Measurements from ENCODE around the gene SYNE1.

Gene SYNE1

DNA sequence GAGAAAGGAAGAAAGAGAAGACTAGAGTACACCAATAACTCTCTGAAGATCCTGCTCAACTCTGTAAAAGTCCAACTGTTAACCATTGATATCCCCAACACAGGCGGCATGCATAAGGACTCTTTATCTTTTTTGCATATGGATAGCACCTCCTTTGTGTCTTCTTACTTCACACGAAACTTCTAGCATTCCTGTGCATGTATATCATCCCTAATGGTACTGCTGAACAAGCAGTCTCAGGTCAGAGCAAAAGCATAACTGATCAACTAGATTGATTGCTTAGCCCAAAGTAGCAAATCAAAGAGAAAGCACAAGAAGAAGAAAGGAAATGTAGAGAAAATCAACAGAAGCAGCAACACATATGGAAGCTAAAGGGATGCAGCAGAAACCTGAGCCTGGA is 234.4 kb downstream of the SYNE1 start:
- TF ChIP-seq GATA2 (IDR thresholded peaks at IDR 0.05; ENCODE audit: low read depth, low read length): no peak
- no peak for TF ChIP-seq GATA3 (IDR thresholded peaks at IDR 0.05; ENCODE audit: low read depth, low read length)

DNA sequence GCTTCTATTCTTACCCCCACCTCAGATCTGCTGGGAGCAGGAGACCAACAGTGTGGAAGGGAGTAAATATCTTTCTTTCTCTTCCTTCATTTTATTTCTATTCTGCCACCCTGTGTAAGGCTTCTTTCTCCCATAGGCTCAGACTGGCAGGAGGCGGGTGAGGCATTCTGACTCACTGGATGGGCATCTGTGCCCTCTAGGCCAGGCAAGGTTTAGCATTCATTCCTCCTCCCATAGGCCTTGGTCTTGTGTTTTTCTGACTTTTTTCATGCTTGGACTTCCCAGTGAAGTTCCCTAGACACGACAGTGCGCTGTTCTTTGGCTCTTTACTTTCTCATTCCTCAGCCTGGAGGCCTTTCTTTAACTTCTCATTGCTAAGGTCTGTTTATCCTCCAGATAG is 235.2 kb downstream of the SYNE1 start:
- TF ChIP-seq GATA2 (IDR thresholded peaks at IDR 0.05; ENCODE audit: low read depth, low read length) (no peak), GATA3 (IDR thresholded peaks at IDR 0.05; ENCODE audit: low read depth, low read length) (no peak)

DNA sequence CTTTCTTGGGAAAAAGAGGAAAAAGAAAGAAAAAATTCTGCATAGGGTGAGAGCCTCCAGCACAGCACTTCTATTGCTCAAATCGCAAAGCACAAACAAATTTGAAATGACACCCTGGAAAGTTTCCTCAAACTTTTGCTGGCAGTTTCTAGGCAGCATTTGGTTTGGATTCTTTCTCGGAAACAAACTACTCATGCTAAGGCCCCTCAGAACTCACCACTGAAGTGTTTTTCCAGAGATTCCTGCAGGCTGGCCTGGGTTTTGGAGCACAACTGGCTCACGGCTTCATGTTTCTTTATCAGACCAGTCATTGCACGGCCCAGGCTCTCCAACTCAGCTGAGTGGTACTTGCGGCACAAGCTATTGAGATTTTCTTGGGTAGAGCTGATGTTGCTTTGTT is 237.8 kb downstream of the SYNE1 start:
- TF ChIP-seq GATA3 (IDR thresholded peaks at IDR 0.05; ENCODE audit: low read depth, low read length) (no peak), GATA2 (IDR thresholded peaks at IDR 0.05; ENCODE audit: low read depth, low read length) (no peak)

DNA sequence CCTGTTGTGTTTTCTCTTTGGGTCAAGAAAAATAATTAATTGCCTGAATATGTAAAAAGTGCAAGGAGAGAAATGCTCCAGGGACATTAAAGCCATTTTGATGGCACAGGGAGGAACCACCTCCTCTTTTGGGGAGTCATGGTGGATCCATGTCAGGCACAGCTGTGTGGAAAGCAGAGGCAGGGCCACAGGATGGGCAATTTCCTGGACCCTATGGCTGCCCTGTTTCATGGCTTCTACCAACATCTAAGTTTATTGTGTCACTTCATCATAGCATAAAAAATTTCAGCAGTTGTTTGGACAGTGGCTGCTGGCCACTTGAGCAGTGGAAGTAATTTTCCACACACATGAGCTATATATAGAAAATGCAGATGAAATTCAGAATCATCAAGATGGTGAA is 238.2 kb downstream of the SYNE1 start:
- TF ChIP-seq GATA3 (IDR thresholded peaks at IDR 0.05; ENCODE audit: low read depth, low read length): no peak
- no peak for TF ChIP-seq GATA2 (IDR thresholded peaks at IDR 0.05; ENCODE audit: low read depth, low read length)

DNA sequence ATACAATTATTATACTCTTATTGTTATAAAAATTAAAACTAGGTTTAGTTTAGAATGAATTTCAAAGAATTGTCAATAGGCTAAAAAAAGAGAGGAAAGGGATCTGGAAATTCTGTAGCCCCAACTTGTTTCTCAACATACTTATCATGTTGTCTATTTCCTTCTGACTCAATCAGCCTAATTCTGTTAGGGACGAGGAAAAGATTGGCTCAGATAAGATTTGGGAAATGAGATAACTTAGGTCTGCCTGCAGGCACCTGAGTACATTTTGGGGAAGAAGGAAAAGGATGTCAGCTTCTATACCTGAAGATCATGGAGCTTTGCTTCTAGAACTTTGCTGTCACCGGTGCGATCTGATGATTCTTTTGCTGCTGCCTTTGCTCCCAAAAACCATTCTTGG is 238.8 kb downstream of the SYNE1 start:
- TF ChIP-seq GATA2 (IDR thresholded peaks at IDR 0.05; ENCODE audit: low read depth, low read length): no peak

DNA sequence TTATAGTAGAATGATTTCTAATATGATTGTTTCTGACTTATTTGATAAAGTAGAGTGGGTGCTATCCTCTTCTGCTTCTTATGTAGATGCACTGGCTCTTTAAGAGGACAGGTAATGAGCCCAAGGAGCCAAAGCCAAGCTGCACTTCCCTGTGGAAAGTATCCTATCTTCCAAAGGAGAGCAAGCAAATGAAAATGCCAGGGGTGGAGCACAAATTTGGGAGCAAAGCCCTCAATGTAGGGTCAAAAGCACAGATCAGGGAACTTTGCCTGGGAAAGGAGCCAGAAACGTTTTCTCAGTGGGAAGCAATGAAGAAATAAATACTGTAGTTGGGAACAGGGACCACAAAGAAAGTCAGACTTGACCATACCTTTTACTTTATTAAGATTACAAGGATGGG is 242.9 kb downstream of the SYNE1 start:
- TF ChIP-seq GATA2 (IDR thresholded peaks at IDR 0.05; ENCODE audit: low read depth, low read length) (no peak), GATA3 (IDR thresholded peaks at IDR 0.05; ENCODE audit: low read depth, low read length) (no peak)

DNA sequence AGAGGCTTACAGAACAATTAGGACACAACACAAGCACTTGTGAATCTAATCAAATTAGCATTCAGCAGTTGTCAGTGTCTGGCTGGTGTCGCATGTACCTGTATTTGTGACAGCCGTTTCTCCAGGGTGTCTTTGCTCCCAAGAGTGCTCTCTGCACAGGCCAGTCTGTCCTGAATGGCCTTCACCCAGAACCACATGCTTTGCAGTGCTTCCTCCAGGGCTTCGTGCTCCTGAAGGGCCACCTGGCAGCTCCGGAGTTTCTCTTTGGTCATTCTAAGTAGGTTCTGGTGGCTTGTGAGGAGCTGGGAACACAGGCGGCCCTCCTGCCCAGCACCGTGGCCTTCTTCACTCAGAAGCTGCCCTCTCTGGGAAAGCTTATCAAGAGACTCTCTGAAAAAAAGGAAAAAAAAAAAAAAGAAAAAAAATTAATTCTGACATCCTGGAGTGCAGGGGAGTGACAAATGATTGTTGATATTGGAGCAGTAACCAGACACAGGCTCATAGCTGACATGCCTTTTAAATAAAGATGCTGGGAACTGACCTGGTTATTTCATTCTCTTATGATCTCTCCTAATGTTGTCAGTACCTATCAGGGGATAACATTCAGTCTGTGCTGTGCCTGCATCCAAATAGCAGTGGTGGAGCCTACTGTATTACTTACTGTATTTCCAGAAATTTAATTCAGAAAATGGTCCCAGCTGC is 245.8 kb downstream of the SYNE1 start:
- TF ChIP-seq GATA2 (IDR thresholded peaks at IDR 0.05; ENCODE audit: low read depth, low read length) (no peak), GATA3 (IDR thresholded peaks at IDR 0.05; ENCODE audit: low read depth, low read length) (no peak)

DNA sequence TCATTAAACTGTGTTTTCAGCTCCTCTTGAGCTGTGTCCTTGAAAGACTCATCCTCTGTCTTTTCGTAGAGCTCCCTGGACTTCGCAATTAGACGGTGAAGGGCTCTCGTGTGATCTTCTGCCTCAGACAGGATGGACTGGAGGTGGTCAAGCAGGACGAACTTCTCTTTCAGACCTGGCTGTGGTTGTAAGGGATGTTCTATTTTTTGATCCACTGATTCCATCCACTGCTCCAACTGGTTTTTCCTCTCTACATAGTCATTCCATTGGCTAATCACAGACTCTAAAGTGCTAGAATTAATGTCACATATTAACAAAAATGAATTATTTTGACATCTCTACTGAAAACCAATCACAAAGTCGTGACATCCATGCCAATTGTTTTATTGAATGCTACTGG is 250.1 kb downstream of the SYNE1 start:
- no peak for TF ChIP-seq GATA2 (IDR thresholded peaks at IDR 0.05; ENCODE audit: low read depth, low read length)
- TF ChIP-seq GATA3 (IDR thresholded peaks at IDR 0.05; ENCODE audit: low read depth, low read length): no peak

DNA sequence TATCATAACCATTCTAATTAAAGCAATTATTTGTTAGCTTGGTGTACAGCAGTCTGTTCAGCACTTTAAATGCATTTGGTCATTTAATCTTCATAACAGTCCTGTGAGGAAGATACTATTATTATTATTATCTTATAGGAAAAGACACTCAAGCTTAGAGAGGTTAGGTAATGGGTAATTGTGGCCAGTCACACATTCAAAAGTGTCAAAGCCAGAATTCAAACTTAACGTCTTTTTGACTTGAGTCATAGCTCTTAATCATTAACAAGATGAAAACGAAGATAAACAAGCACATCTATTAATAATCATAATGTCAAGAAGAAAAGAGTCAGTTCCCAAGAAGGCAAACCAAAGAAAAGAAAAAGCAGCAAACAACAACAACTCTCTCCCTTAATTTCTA is 251.0 kb downstream of the SYNE1 start:
- no peak for TF ChIP-seq GATA2 (IDR thresholded peaks at IDR 0.05; ENCODE audit: low read depth, low read length)
- no peak for TF ChIP-seq GATA3 (IDR thresholded peaks at IDR 0.05; ENCODE audit: low read depth, low read length)

DNA sequence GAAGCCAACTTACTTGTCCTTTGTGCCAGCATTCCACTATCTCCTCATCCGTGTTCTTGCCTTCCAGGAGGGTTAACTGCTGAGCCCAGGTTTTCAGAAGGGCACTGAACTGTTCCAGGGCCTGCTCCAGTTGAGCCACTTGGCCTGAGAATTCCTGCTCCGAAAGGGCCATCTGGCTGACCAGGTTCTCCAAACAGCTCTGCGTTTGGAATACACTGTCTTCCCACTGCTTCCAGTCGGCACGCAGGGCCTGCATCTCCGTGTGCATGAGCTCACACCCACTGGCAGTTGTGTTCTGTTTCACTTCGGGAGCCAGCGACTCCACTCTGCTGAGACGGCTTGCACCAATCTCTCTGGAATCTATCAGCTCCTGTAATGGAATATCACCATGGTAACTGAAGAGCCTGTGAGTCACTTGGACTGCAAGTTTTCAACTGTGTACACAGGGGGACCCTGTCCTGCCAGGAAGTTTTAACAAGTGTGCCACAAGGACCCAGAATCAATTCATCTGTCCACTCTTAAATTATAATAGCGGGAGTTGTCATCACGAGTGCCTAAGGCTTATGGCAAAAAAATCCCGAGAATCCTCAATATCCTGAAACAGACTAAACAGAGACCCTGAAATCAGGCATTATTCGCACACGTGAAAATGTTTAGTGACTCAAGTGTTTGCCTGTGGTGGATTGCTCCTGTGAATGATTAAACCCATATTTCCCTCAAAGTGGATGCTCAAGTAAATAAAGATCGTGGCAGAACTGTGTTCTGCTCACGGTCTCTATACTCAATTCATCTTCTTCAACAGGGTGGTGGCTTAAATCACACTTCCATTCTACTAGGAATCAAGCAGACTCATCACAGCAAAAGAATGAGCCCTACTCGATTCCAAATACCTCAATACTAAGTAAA is 255.9 kb downstream of the SYNE1 start:
- TF ChIP-seq GATA2 (IDR thresholded peaks at IDR 0.05; ENCODE audit: low read depth, low read length) (no peak), GATA3 (IDR thresholded peaks at IDR 0.05; ENCODE audit: low read depth, low read length) (no peak)

DNA sequence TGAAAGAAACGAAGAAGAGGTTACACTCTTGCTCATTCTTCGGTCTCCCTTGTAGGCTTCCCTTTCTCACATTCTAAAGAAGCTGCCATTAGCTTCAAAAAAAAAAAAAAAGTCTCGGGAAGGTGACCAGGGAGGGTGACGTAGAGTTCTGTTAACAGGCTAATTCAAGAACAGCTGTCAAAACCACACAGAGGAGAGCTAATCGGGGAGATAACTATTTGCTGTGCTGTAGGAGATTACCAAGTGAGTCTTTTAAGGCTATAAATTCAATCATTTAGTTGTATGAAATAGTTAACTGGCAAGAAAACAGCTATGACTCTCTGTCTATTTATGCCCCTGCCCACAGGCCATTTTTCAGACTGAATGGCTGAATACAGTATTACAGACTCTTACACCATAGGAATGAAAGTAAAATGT is 256.8 kb downstream of the SYNE1 start:
- no peak for TF ChIP-seq GATA2 (IDR thresholded peaks at IDR 0.05; ENCODE audit: low read depth, low read length)
- TF ChIP-seq GATA3 (IDR thresholded peaks at IDR 0.05; ENCODE audit: low read depth, low read length): no peak

DNA sequence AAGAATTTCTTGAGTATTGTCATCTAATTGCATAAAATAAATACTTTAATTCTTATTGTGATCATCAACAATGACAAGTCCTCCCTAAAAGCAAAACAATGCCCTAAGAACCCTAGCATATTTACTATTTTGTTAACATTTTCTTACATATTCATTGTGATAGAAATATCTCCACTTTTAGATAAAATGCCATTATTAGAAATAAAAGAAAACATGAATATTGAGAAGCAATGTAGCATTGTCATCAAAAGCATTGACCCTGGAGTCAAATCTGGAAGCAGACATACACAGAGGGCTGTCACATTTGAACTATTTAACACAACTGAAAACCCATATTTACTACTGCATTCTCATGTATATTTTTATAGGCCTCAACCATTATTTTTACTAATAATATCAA is 257.7 kb downstream of the SYNE1 start:
- TF ChIP-seq GATA3 (IDR thresholded peaks at IDR 0.05; ENCODE audit: low read depth, low read length) (no peak), GATA2 (IDR thresholded peaks at IDR 0.05; ENCODE audit: low read depth, low read length) (no peak)

DNA sequence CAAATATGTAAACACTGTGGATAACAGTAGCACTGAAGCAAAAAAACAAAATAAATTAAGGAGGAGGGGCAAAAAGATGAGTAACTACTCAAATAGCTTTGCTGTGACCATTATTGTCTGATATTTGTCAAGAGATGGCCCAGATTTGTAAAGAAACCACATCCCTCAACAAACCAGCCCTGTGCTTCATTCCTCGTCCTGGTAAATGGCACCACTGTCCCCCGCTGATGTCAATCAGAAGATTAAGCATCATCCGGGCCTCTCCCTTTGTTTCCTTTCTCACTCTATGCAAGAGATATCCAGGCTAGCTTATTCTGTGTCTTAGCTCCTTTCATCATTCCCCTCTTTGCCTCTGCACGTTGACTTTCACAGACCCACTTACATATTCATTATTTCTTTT is 259.0 kb downstream of the SYNE1 start:
- TF ChIP-seq GATA2 (IDR thresholded peaks at IDR 0.05; ENCODE audit: low read depth, low read length): no peak
- no peak for TF ChIP-seq GATA3 (IDR thresholded peaks at IDR 0.05; ENCODE audit: low read depth, low read length)

DNA sequence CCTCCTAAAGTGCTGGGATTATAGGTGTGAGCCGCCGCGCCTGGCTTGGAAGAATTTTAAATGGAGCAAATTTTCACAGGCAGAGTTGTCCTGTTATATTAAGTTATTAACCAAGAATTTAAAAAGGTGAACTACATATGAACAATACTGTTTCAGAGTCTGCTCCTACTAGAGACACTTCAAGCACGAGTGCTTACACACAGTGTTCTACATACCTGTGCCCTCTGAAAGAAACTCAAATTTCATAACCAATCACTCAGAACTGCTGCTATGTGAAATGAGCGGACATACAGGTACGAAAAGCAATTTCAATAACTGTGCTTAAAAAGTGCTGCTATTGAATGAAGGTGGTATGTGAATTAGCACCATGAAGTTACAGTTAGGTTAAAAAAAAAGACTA is 262.0 kb downstream of the SYNE1 start:
- TF ChIP-seq GATA2 (IDR thresholded peaks at IDR 0.05; ENCODE audit: low read depth, low read length) (no peak), GATA3 (IDR thresholded peaks at IDR 0.05; ENCODE audit: low read depth, low read length) (no peak)

DNA sequence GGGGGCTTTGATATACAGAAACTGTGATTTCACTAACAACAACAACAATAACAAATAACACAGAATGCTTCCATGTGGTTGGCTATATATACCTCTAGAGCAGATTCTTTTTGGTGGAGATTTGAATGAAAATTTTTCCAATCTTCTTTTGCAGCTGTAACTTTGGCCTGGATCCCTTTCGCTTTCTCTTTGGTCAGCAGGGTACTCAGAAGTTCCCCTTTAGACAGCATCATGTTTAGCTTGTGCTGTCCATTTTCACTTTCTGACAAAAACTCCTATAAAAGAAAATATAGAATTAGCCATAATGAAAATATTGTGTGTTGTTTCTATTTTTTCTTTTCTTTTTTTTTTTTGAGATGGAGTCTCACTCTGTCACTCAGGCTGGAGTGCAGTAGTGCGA is 264.2 kb downstream of the SYNE1 start:
- TF ChIP-seq GATA2 (IDR thresholded peaks at IDR 0.05; ENCODE audit: low read depth, low read length): no peak
- TF ChIP-seq GATA3 (IDR thresholded peaks at IDR 0.05; ENCODE audit: low read depth, low read length): no peak

Data from SH-SY5Y (cell line).